Parathyroid adenoma (tissue), 2 donors: Measurements from ENCODE around the gene MC2R.

Experiments used
- H2AFZ ChIP-seq: fragments of 300-600 bp; sonication (generic); one replicate; pipeline ENCODE4 v1.7.0; 2017; ENCODE audit warnings: antibody characterized with exemption, mild to moderate bottlenecking
- H3K27ac ChIP-seq: fragments of 300-600 bp; sonication (generic); one replicate; pipeline ENCODE4 v1.7.0; 2017
- H3K27me3 ChIP-seq: fragments of 300-600 bp; sonication (generic); one replicate; pipeline ENCODE4 v1.7.0; 2017; ENCODE audit warnings: low read length; ENCODE audit not compliant: control insufficient read depth, insufficient read depth
- H3K36me3 ChIP-seq: fragments of 300-600 bp; sonication (generic); one replicate; pipeline ENCODE4 v1.7.0; 2017; ENCODE audit warnings: low read length; ENCODE audit not compliant: control insufficient read depth, insufficient read depth
- H3K4me1 ChIP-seq: fragments of 300-600 bp; sonication (generic); one replicate; pipeline ENCODE4 v1.7.0; 2017; ENCODE audit warnings: control low read depth
- H3K4me2 ChIP-seq: fragments of 300-600 bp; sonication (generic); one replicate; pipeline ENCODE4 v1.7.0; 2017; ENCODE audit warnings: low read length
- H3K4me3 ChIP-seq: fragments of 300-600 bp; sonication (generic); one replicate; pipeline ENCODE4 v1.7.0; 2017; ENCODE audit warnings: low read depth, low read length
- H3K79me2 ChIP-seq: fragments of 300-600 bp; sonication (generic); one replicate; pipeline ENCODE4 v1.7.0; 2017; ENCODE audit warnings: control low read depth
- H3K9ac ChIP-seq: fragments of 300-600 bp; sonication (generic); one replicate; pipeline ENCODE4 v1.7.0; 2017; ENCODE audit warnings: mild to moderate bottlenecking
- H3K9me3 ChIP-seq: fragments of 300-600 bp; sonication (generic); one replicate; pipeline ENCODE4 v1.7.0; 2017; ENCODE audit warnings: low read length; ENCODE audit not compliant: control insufficient read depth
- CTCF ChIP-seq: fragments of 300-600 bp; sonication (generic); IDR thresholded peaks from one replicate; pipeline ENCODE4 v1.7.0; 2017; ENCODE audit warnings: antibody characterized with exemption, mild to moderate bottlenecking
- donor health status: primary hyperparathyroidism.

The MC2R gene

GRCh38 chr18:13915391-13915790 is at the start of gene MC2R:
Gene MC2R (minus strand): TSS chr18:13915536. CDS start chr18:13885518, 30,018 bp downstream.
- Histone ChIP-seq H3K4me3 (no peak within 1 kb of the TSS), H3K4me2 (no peak within 1 kb of the TSS), H3K4me1 (no peaks in the 10 kb centered on the region), H2AFZ (no peak within 1 kb of the TSS), H3K79me2 (no peaks in the 10 kb centered on the region), H3K9me3 (no peaks in the 10 kb centered on the region), H3K27me3 (no peaks in the 10 kb centered on the region), H3K9ac (no peak within 1 kb of the TSS), H3K36me3 (no peaks in the 10 kb centered on the region), H3K27ac (no peak within 1 kb of the TSS)
- TF ChIP-seq CTCF, result no peak

- Histone ChIP-seq H3K27me3 (no peaks in the 10 kb centered on the region), H3K9ac (no peak overlapping the region), H3K4me3 (no peak overlapping the region), H3K4me1 (no peaks in the 10 kb centered on the region), H3K79me2 (no peaks in the 10 kb centered on the region), H3K36me3 (no peaks in the 10 kb centered on the region), H3K4me2 (no peak overlapping the region), H2AFZ (no peak overlapping the region), H3K27ac (no peak overlapping the region), H3K9me3 (no peaks in the 10 kb centered on the region)
- TF ChIP-seq CTCF, result no peak
These were observed 30.5 kb upstream of the MC2R start for GRCh38 chr18:13945811-13946210.

DNA sequence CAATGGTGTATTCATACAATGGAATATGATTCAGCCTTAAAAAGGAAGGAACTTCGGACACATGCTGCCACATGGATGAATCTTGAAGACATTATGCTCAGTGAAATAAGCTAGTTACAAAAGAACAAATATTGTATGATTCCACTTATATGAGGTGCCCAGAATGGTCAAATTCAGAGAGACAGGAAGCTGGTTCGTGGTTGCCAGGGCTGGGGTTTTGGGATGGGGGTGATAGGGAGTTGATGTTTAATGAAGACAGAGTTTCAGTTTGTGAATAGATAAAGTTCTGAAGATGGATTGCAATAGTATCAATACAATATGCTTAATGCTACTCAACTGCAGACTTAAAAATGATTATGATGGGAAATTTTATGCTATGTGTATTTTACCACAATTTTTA is 28.0 kb upstream of the MC2R start:
- Histone ChIP-seq H3K79me2 (no peaks in the 10 kb centered on the region), H3K4me3 (no peak overlapping the region), H3K27me3 (no peaks in the 10 kb centered on the region), H3K9ac (no peak overlapping the region), H2AFZ (no peak overlapping the region), H3K4me1 (no peaks in the 10 kb centered on the region), H3K4me2 (no peak overlapping the region), H3K27ac (no peak overlapping the region), H3K9me3 (no peaks in the 10 kb centered on the region), H3K36me3 (no peaks in the 10 kb centered on the region)
- TF ChIP-seq CTCF, result no peak

GRCh38 chr18:13940326-13940725 is 25.0 kb upstream of the MC2R start:
- Histone ChIP-seq H3K79me2 (no peaks in the 10 kb centered on the region), H3K9me3 (no peaks in the 10 kb centered on the region), H2AFZ (no peak overlapping the region), H3K36me3 (no peaks in the 10 kb centered on the region), H3K9ac (no peak overlapping the region), H3K4me1 (no peaks in the 10 kb centered on the region), H3K4me2 (no peak overlapping the region), H3K27me3 (no peaks in the 10 kb centered on the region), H3K4me3 (no peak overlapping the region), H3K27ac (no peak overlapping the region)
- no peak for TF ChIP-seq CTCF

- Histone ChIP-seq H3K4me3 (no peak overlapping the region), H3K9me3 (no peaks in the 10 kb centered on the region), H3K27ac (no peak overlapping the region), H3K79me2 (no peaks in the 10 kb centered on the region), H3K4me2 (no peak overlapping the region), H3K36me3 (no peaks in the 10 kb centered on the region), H2AFZ (no peak overlapping the region), H3K4me1 (no peaks in the 10 kb centered on the region), H3K27me3 (no peaks in the 10 kb centered on the region), H3K9ac (no peak overlapping the region)
- no peak for TF ChIP-seq CTCF
These were observed 19.3 kb upstream of the MC2R start for GRCh38 chr18:13934676-13935075.
